GM20431 (cell line): ENCODE data around the gene TMEM14B.
"Not testable (repeated sequence)": the region's sequence is repeated elsewhere in the genome, so short reads cannot be mapped to it uniquely, and the experiment has no call there.

Experiments used
- in situ Hi-C: fragments of 300-500 bp; cut with MseI, MboI; formaldehyde crosslinking; loops from one replicate; pipeline ENCODE4 v1.15.0; 2020; ENCODE audit warnings: low sequenced_read_pairs; ENCODE audit not compliant: unreplicated experiment

TMEM14B gene

GRCh38 chr6:10747251-10747972 is at the start of gene TMEM14B:
TMEM14B (plus strand) TSS chr6:10747805; CDS start chr6:10749246, 1,441 bp downstream.
- in situ Hi-C loops: no loop called here

DNA sequence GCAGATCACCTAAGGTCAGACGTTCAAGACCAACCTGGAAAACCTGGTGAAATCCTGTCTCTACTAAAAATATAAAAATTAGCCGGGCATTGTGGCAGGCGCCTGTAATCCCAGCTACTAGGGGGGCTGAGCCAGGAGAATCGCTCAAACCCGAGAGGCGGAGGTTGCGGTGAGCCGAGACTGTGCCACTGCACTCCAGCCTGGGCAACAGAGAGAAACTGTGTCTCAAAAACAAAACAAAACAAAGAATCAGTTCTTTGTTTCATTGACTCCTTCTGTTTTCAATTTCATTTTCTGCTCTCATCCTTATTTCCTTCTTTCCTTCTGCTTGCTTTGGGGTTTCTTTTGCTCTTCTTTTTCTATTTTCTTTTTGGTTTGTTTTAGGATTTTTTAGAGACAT is 33.6 kb upstream of the TMEM14B start:
- in situ Hi-C loops: no loop called here

- in situ Hi-C loops: no loop called here
Measured at GRCh38 chr6:10719296-10719963, 28.2 kb upstream of the TMEM14B start.

- in situ Hi-C loops: no loop called here
Measured at GRCh38 chr6:10719964-10720264, 27.7 kb upstream of the TMEM14B start.

DNA sequence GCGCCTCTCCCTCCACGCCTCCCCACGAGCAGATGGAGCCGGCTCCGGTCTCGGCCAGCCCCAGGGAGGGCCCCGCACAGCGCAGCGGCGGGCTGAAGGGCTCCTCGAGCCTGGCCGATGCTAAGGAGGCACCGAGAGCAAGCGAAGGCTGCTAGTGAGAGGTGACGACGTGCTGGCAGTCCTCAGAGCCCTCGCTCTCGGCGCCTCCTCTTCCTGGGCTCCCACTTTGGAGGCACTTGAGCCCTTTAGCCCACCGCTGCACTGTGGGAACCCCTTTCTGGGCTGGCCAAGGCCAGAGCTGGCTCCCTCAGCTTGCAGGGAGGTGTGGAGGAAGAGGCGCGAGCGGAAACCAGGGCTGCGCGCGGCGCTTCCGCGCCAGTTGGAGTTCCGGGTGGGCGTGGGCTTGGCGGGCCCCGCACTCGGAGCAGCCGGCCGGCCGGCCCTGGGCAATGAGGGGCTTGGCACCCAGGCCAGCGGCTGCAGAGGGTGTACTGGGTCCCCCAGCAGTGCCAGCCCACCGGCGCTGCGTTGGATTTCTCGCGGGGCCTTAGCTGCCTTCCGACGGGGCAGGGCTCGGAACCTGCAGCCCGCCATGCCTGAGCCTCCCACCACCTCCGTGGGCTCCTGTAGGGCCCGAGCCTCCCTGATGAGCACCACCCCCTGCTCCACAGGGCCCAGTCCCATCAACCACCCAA is 27.2 kb upstream of the TMEM14B start:
- in situ Hi-C loops: no loop called here

- in situ Hi-C loops: not testable (repeated sequence)
Measured at GRCh38 chr6:10720960-10721849, 26.4 kb upstream of the TMEM14B start.

- in situ Hi-C loops: no loop called here
Measured at GRCh38 chr6:10721850-10722569, 25.6 kb upstream of the TMEM14B start.

GRCh38 chr6:10722570-10722819 is 25.1 kb upstream of the TMEM14B start:
- in situ Hi-C loops: no loop called here

DNA sequence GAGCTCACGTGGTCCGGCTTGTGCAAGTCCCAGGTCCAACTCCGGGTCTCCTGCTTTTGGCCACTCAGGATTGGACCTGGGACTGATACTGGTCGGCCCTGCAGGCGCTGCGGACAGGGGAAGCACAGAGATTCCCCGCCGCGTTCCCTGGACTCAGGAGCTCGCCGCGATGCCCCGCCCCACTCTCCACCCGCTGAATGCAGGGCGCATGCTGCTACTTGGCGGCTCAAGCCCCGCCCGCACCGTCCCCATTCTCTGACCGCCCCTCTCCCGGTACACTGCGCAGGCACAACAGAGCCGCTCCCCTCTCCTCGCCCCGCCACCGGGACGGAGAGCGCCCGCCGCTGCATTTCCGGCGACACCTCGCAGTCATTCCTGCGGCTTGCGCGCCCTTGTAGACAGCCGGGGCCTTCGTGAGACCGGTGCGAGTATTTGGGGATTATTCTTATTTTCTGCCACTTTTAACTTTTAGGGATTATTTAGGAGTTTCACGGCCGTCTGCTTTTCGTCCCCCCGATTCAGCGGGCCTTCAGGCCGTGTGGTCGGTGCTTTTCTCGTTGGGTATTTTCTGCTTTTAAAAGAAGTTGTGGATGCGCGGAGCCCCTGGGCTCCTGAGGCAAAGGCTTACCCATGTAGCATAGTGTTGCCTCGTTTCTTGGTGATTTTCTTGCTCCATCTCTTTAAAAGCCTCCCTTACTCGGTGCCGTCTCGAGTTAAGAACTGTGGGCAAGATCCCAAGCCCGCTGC is 24.6 kb upstream of the TMEM14B start, which contains the start of gene TMEM14C:
Gene TMEM14C, plus strand, starts transcription at position 251 of the 747 bp plus-strand sequence. CDS start 1,544 bp downstream, outside the sequence.
- in situ Hi-C loops: no loop called here

GRCh38 chr6:10723567-10723881 is 24.1 kb upstream of the TMEM14B start:
- in situ Hi-C loops: no loop called here

DNA sequence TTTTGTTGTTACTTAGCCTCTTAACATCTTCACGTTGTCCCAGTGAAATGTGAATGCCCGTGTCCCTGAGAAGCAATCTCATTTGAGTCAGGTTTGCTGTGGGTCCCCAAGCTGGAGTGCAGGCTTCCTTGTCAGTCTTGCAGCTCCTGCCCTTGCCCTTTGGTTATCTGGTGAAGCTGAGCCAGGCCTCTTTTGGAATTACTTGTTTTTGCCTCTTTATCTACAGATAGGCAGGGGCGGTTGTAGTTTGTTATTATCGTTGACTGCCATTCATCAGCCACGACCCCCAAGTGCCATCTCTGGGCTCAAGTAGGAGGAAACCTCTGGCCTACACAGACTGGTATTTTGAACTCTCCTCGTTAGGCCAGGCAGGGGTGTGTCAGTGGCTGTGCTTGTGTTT is 22.6 kb upstream of the TMEM14B start:
- in situ Hi-C loops: no loop called here

GRCh38 chr6:10725716-10726115 is 21.9 kb upstream of the TMEM14B start:
- in situ Hi-C loops: no loop called here

DNA sequence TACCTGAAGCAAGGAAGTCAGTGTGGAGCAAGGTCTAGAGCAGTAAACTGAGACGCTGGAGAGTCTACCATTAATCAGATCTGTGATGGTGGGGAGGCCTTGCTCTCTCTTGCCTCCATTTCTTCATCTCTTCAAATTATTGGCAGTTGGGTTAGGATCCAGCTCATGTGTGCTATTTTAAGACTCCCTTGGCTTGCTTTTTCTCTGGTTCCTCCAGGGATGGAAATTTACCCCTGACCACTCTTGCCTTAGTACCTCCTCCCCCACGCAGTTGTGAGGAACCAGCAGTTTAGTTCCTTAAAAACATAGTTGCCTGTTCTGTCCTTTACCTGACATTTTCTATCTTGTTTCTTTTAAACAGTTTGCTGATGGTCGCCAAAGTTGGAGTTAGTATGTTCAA is 17.4 kb upstream of the TMEM14B start:
- in situ Hi-C loops: no loop called here

DNA sequence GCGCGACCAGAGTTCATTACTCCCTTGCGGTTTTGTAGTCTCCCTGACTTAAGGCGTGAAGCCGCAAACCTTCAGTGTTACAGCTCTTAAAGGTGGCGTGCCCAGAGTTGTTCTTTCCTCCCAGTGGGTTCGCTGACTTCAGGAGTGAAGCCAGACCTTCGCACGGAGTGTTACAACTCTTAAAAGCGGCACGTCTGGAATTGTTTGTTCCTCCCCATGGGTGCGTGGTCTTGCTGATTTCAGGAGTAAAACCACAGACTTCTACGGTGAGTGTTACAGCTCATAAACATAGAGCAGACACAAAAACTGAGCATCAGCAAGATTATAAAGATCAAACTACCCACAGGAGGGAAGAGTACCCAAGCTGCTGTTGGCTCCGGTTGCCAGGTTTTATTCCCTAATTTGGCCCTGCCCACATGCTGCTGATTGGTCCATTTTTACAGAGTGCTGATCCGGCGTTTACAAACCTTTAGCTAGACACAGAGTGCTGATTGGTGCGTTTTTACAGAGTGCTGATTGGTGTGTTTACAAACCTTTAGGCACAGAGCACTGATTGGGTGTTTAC is 14.4 kb upstream of the TMEM14B start:
- in situ Hi-C loops: no loop called here

- in situ Hi-C loops: no loop called here
Measured at GRCh38 chr6:10733863-10734262, 13.7 kb upstream of the TMEM14B start.

GRCh38 chr6:10736731-10737130 is 10.9 kb upstream of the TMEM14B start:
- in situ Hi-C loops: no loop called here

DNA sequence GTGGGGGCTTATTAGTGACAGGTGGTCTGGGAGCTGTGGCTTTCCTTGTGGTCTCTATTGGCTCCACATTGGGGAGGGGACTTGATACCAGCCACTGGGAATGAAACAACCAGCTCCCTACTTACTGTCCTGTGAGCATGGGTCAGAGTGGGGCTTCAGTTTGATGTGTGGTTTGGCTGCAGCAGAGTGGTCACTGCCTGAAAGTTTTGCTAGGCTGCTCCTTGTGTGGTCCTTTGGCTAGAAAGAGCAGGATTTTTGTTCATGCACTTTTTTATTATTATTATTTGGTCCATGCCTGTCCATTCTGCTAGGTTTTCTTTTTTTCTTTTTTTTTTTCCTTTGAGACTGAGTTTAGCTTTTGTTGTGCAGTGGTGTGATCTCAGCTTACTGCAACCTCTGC is 7.5 kb upstream of the TMEM14B start:
- in situ Hi-C loops: no loop called here

DNA sequence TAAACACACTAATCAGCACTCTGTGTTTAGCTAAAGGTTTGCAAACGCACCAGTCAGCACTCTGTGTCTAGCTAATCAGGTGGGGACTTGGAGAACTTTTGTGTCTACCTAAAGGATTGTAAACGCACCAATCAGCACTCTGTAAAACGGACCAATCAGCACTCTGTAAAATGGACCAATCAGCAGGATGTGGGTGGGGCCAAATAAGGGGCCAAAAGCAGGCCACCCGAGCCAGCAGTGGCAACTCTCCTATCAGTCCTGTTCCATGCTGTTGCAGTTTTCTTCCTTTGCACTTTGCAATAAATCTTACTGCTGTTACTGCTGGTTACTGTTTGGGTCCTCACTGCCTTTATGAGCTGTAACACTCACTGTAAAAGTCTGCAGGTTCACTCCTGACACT is 6.0 kb upstream of the TMEM14B start:
- in situ Hi-C loops: not testable (repeated sequence)

DNA sequence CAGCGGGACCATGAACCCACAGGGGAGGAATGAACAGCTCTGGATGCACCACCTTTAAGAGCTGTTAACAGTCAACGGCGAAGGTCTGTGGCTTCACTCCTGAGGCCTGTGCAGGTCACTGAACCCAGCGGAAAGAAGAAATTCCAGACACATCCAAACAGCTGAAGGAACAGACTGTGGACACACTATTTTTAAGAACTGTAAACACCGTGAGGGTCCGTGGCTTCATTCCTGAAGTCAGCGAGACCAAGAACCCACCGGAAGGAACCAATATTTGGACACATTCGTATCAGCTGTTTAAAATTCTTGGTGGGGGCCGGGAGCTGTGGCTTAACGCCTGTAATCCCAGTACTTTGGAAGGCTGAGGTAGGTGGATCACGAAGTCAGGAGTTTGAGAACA is 5.4 kb upstream of the TMEM14B start:
- in situ Hi-C loops: no loop called here
